ENCODE results near the gene MIA.

- TF ChIP-seq CTCF (IDR thresholded peaks at IDR 0.05) (no peak), POLR2AphosphoS5 (IDR thresholded peaks at IDR 0.05) (peak; percentile 50 to 93 (median 88)), POLR2A (IDR thresholded peaks at IDR 0.05) (peak; percentile 17 to 87)
Measured at GRCh38 chr19:40777937-40778705, 2.8 kb downstream of the MIA start, which contains the start of gene RAB4B.

All from sigmoid colon (tissue), 4 donors.